ENCODE data around the gene XYLT1.

The XYLT1 gene

GRCh38 chr16:17392857-17393692, 77.7 kb downstream of the XYLT1 start:
- in situ Hi-C loops (cut with HindIII; ENCODE audit: low pct_unique_long_range_greater_than_20kb, low sequenced_read_pairs), result no loop called here
- DNase-seq (ENCODE audit: low read depth in 1 of 2, low spot score in 1 of 2), result no peak
- no peak for TF ChIP-seq JUND (IDR thresholded peaks at IDR 0.05; ENCODE audit: low read depth)

- in situ Hi-C loops (cut with HindIII; ENCODE audit: low pct_unique_long_range_greater_than_20kb, low sequenced_read_pairs), result no loop called here
- TF ChIP-seq JUND (IDR thresholded peaks at IDR 0.05; ENCODE audit: low read depth), result no peak
Measured at GRCh38 chr16:17392127-17392856, 78.5 kb downstream of the XYLT1 start.

GRCh38 chr16:17391715-17392114, 79.0 kb downstream of the XYLT1 start:
- DNase-seq (ENCODE audit: low read depth in 1 of 2, low spot score in 1 of 2), result no peak
- in situ Hi-C loops (cut with HindIII; ENCODE audit: low pct_unique_long_range_greater_than_20kb, low sequenced_read_pairs), result no loop called here
- no peak for TF ChIP-seq JUND (IDR thresholded peaks at IDR 0.05; ENCODE audit: low read depth)

More at GRCh38 chr16:17392127-17392856, 78.5 kb downstream of the XYLT1 start:
- peak in 1 of 2 experiments; percentile 26 for DNase-seq (ENCODE audit: low read depth in 1 of 2, low spot score in 1 of 2)

- in situ Hi-C loops (cut with HindIII; ENCODE audit: low pct_unique_long_range_greater_than_20kb, low sequenced_read_pairs), result no loop called here
- DNase-seq (ENCODE audit: low read depth in 1 of 2, low spot score in 1 of 2), result peak in 1 of 2 experiments; percentile 44
Measured at GRCh38 chr16:17389384-17389783, 81.4 kb downstream of the XYLT1 start.

GRCh38 chr16:17387256-17387655, 83.5 kb downstream of the XYLT1 start:
- DNase-seq (ENCODE audit: low read depth in 1 of 2, low spot score in 1 of 2), result no peak
- in situ Hi-C loops (cut with HindIII; ENCODE audit: low pct_unique_long_range_greater_than_20kb, low sequenced_read_pairs), result no loop called here
- TF ChIP-seq JUND (IDR thresholded peaks at IDR 0.05; ENCODE audit: low read depth), result no peak

More at GRCh38 chr16:17389384-17389783, 81.4 kb downstream of the XYLT1 start:
- TF ChIP-seq JUND (IDR thresholded peaks at IDR 0.05; ENCODE audit: low read depth), result no peak

GRCh38 chr16:17386229-17386628, 84.5 kb downstream of the XYLT1 start:
- DNase-seq (ENCODE audit: low read depth in 1 of 2, low spot score in 1 of 2), result no peak
- TF ChIP-seq JUND (IDR thresholded peaks at IDR 0.05; ENCODE audit: low read depth), result no peak
- in situ Hi-C loops (cut with HindIII; ENCODE audit: low pct_unique_long_range_greater_than_20kb, low sequenced_read_pairs), result no loop called here

GRCh38 chr16:17384471-17384870, 86.3 kb downstream of the XYLT1 start:
- no peak for DNase-seq (ENCODE audit: low read depth in 1 of 2, low spot score in 1 of 2)
- no peak for TF ChIP-seq JUND (IDR thresholded peaks at IDR 0.05; ENCODE audit: low read depth)
- in situ Hi-C loops (cut with HindIII; ENCODE audit: low pct_unique_long_range_greater_than_20kb, low sequenced_read_pairs), result no loop called here

- DNase-seq (ENCODE audit: low read depth in 1 of 2, low spot score in 1 of 2), result no peak
- TF ChIP-seq JUND (IDR thresholded peaks at IDR 0.05; ENCODE audit: low read depth), result no peak
- in situ Hi-C loops (cut with HindIII; ENCODE audit: low pct_unique_long_range_greater_than_20kb, low sequenced_read_pairs), result no loop called here
Measured at GRCh38 chr16:17382949-17383863, 87.6 kb downstream of the XYLT1 start.

- DNase-seq (ENCODE audit: low read depth in 1 of 2, low spot score in 1 of 2), result no peak
- in situ Hi-C loops (cut with HindIII; ENCODE audit: low pct_unique_long_range_greater_than_20kb, low sequenced_read_pairs), result no loop called here
- no peak for TF ChIP-seq JUND (IDR thresholded peaks at IDR 0.05; ENCODE audit: low read depth)
Measured at GRCh38 chr16:17382514-17382913, 88.2 kb downstream of the XYLT1 start.

- DNase-seq (ENCODE audit: low read depth in 1 of 2, low spot score in 1 of 2), result no peak
- no peak for TF ChIP-seq JUND (IDR thresholded peaks at IDR 0.05; ENCODE audit: low read depth)
- in situ Hi-C loops (cut with HindIII; ENCODE audit: low pct_unique_long_range_greater_than_20kb, low sequenced_read_pairs), result no loop called here
Measured at GRCh38 chr16:17381784-17382183, 89.0 kb downstream of the XYLT1 start.

- in situ Hi-C loops (cut with HindIII; ENCODE audit: low pct_unique_long_range_greater_than_20kb, low sequenced_read_pairs), result no loop called here
- no peak for DNase-seq (ENCODE audit: low read depth in 1 of 2, low spot score in 1 of 2)
- TF ChIP-seq JUND (IDR thresholded peaks at IDR 0.05; ENCODE audit: low read depth), result no peak
Measured at GRCh38 chr16:17380613-17381012, 90.1 kb downstream of the XYLT1 start.

GRCh38 chr16:17379121-17379571, 91.6 kb downstream of the XYLT1 start:
- TF ChIP-seq JUND (IDR thresholded peaks at IDR 0.05; ENCODE audit: low read depth), result no peak
- no peak for DNase-seq (ENCODE audit: low read depth in 1 of 2, low spot score in 1 of 2)
- in situ Hi-C loops (cut with HindIII; ENCODE audit: low pct_unique_long_range_greater_than_20kb, low sequenced_read_pairs), result no loop called here
